ENCODE results near the gene EXOSC5. TPM values are rescaled to one million over a fixed set of nuclear protein-coding genes. Genes with fewer than 3 reads are reported as not detected.

EXOSC5 gene
- total and polyA plus RNA-seq, 9 of the 15 experiments (the other 6 are each of a cell fraction or from before 2014, with no cell fraction given) = 10.9 to 75.5 (median 37.8) TPM

- TF ChIP-seq, protein P1, sequence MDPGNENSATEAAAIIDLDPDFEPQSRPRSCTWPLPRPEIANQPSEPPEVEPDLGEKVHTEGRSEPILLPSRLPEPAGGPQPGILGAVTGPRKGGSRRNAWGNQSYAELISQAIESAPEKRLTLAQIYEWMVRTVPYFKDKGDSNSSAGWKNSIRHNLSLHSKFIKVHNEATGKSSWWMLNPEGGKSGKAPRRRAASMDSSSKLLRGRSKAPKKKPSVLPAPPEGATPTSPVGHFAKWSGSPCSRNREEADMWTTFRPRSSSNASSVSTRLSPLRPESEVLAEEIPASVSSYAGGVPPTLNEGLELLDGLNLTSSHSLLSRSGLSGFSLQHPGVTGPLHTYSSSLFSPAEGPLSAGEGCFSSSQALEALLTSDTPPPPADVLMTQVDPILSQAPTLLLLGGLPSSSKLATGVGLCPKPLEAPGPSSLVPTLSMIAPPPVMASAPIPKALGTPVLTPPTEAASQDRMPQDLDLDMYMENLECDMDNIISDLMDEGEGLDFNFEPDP (CRISPR knock-in tag; IDR thresholded peaks at IDR 0.05) = no peak
- TF ChIP-seq NEUROD1 (IDR thresholded peaks at IDR 0.05; ENCODE audit: borderline replicate concordance, low read depth, low read length, partially characterized antibody) (no peak), PHF8 (IDR thresholded peaks at IDR 0.05; ENCODE audit: borderline replicate concordance, low read length) (no peak; the same call in 1 of the 2 replicates), E2F3 (CRISPR knock-in tag; IDR thresholded peaks at IDR 0.05) (no peak), ZC3H11A (IDR thresholded peaks at IDR 0.05; ENCODE audit: low read depth, low read length) (no peak), KDM1A (IDR thresholded peaks at IDR 0.05) (no peak)
Measured at GRCh38 chr19:41395355-41395754, 1.8 kb downstream of the EXOSC5 start (continued).

- no peak overlapping the region for H3K27ac ChIP-seq (ENCODE audit: extremely low read depth, low read depth, low read length)
- CTCF ChIA-PET (ENCODE audit: low intra/inter-chr PET ratio) = no interaction called here
- no peak for TF ChIP-seq ETS2 (tag; IDR thresholded peaks at IDR 0.05; ENCODE audit: borderline replicate concordance, poor library complexity, severe bottlenecking)
- TF ChIP-seq, protein P2, sequence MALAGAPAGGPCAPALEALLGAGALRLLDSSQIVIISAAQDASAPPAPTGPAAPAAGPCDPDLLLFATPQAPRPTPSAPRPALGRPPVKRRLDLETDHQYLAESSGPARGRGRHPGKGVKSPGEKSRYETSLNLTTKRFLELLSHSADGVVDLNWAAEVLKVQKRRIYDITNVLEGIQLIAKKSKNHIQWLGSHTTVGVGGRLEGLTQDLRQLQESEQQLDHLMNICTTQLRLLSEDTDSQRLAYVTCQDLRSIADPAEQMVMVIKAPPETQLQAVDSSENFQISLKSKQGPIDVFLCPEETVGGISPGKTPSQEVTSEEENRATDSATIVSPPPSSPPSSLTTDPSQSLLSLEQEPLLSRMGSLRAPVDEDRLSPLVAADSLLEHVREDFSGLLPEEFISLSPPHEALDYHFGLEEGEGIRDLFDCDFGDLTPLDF (CRISPR knock-in tag; IDR thresholded peaks at IDR 0.05) = no peak
- TF ChIP-seq ARID3B (CRISPR knock-in tag; IDR thresholded peaks at IDR 0.05; ENCODE audit: borderline replicate concordance) = no peak
- no peak for TF ChIP-seq TRIM25 (IDR thresholded peaks at IDR 0.05; ENCODE audit: borderline replicate concordance)
- no peak for TF ChIP-seq U2AF2 (optimal IDR thresholded peaks at IDR 0.05; ENCODE audit: low read depth, low read length)
- TF ChIP-seq ZNF76 (CRISPR knock-in tag; IDR thresholded peaks at IDR 0.05; ENCODE audit: borderline replicate concordance) = no peak
- TF ChIP-seq ZNF551 (CRISPR knock-in tag; IDR thresholded peaks at IDR 0.05) = no peak
- no peak for TF ChIP-seq PYGO2 (tag; IDR thresholded peaks at IDR 0.05)
Measured at GRCh38 chr19:41392775-41393174, 4.4 kb downstream of the EXOSC5 start.

More at GRCh38 chr19:41392775-41393174, 4.4 kb downstream of the EXOSC5 start:
- Histone ChIP-seq H3K4me3 (no peak overlapping the region), H3K36me3 (ENCODE audit: control insufficient read depth, insufficient read depth, low read length) (peaks cover 52% of the 10 kb centered on the region; the same call in 2 of the 3 replicates), H3K9me1 (ENCODE audit: control insufficient read depth, insufficient read depth, low read length) (no peaks in the 10 kb centered on the region), H3K4me1 (replicated peaks in 1 of 2; ENCODE audit: control insufficient read depth in 2 of 2, insufficient read depth in 2 of 2, low read length in 2 of 2) (peaks cover 9 to 18% of the 10 kb centered on the region in 2 experiments; a peak in 4 of 5 replicates), H3K9me3 (replicated peaks; ENCODE audit: control insufficient read depth, insufficient read depth, low read depth, low read length) (no peaks in the 10 kb centered on the region), H4K20me1 (replicated peaks; ENCODE audit: control insufficient read depth, insufficient read depth, low read length) (no peaks in the 10 kb centered on the region), H3K79me2 (ENCODE audit: control insufficient read depth, insufficient read depth, low read length) (peaks cover 33% of the 10 kb centered on the region), H3K27me3 (ENCODE audit: control insufficient read depth in 2 of 2, insufficient read depth in 2 of 2, low read length in 2 of 2) (no peaks in the 10 kb centered on the region), H3K4me2 (ENCODE audit: insufficient read depth, low read length) (no peak overlapping the region), H2AFZ (ENCODE audit: low read depth, low read length) (no peak overlapping the region), H3K9ac (ENCODE audit: insufficient read depth in 1 of 2, low read depth in 2 of 2, low read length in 2 of 2) (0 out of 4 replicates have a peak overlapping the region, but pooled peaks of 1 of the 2 experiments have one; percentile 61)
- in situ Hi-C loops (cut with MboI) = no loop called here
- BruUV-seq (replicated peaks) = no TSS peak
- DNase-seq (ENCODE audit: extremely low read depth in 1 of 4, low spot score in 3 of 4) (no peak), ATAC-seq (no peak), FAIRE-seq (no peak)
- intact Hi-C loops (cut with micrococcal nuclease) = no loop called here
- POLR2A ChIA-PET = interaction anchor here (0.6 to 1.1 kb wide), 4 partner anchors 8 to 1052 kb away, joined by 3 to 4 read pairs (median 3); no protein-coding TSS in a partner anchor
- WGBS (ENCODE audit: insufficient coverage, low coverage, missing lambda C conversion rate) = 80% methylated on average over 12 of the region's 12 CpGs
